Fibroblast of pulmonary artery (primary cell): ENCODE results near the gene DDX10.

Experiments
- DNase-seq: peaks from one replicate; pipeline ENCODE4 v3.0.0-alpha.2; 2010; ENCODE audit warnings: low read depth
- H3K4me3 ChIP-seq: replicated peaks from 2 replicates; pipeline ENCODE4 v1.5.1; 2011; ENCODE audit warnings: low read depth, mild to moderate bottlenecking, control low read depth, low read length, moderate library complexity
- CTCF ChIP-seq: IDR thresholded peaks from 2 replicates; pipeline ENCODE4 v1.5.1; 2011; ENCODE audit warnings: mild to moderate bottlenecking, control low read depth, low read length, inconsistent platforms; ENCODE audit errors: missing control alignments

The DDX10 gene

GRCh38 chr11:108922241-108922640 lies 257.4 kb downstream of the DDX10 start:
- TF ChIP-seq CTCF: no peak
- no peak for DNase-seq
- H3K4me3 ChIP-seq: no peak overlapping the region

GRCh38 chr11:108923413-108923812 lies 258.5 kb downstream of the DDX10 start:
- TF ChIP-seq CTCF: no peak
- H3K4me3 ChIP-seq: no peak overlapping the region
- no peak for DNase-seq

- TF ChIP-seq CTCF: no peak
- no peak for DNase-seq
Measured at GRCh38 chr11:108926171-108926840, 261.4 kb downstream of the DDX10 start.

GRCh38 chr11:108926841-108927577 lies 262.1 kb downstream of the DDX10 start:
- no peak for DNase-seq
- TF ChIP-seq CTCF: no peak

More at GRCh38 chr11:108926171-108926840, 261.4 kb downstream of the DDX10 start:
- no peak overlapping the region for H3K4me3 ChIP-seq

GRCh38 chr11:108927791-108928545 lies 263.1 kb downstream of the DDX10 start:
- no peak for DNase-seq
- no peak overlapping the region for H3K4me3 ChIP-seq
- TF ChIP-seq CTCF: no peak

More at GRCh38 chr11:108926841-108927577, 262.1 kb downstream of the DDX10 start:
- H3K4me3 ChIP-seq: no peak overlapping the region

- no peak for TF ChIP-seq CTCF
- DNase-seq: peak; percentile 97
- no peak overlapping the region for H3K4me3 ChIP-seq
Measured at GRCh38 chr11:108929241-108929640, 264.4 kb downstream of the DDX10 start.
